HepG2 (cell line): ENCODE results near the gene AWAT2. TPM values are rescaled to one million over a fixed set of nuclear protein-coding genes. Genes with fewer than 3 reads are reported as not detected.

ENCODE experiments used
- ATAC-seq: fragments of 200-7000 bp; cut with Tn5 transposase; 3 replicates; pipeline ENCODE4 v1.9.1; 2020; ENCODE audit warnings: mild to moderate bottlenecking, moderate library complexity
- BruUV-seq: library from RNA; stranded (reverse); fragments of 400-500 nt; replicated peaks from 2 replicates; lab custom pipeline; 2021; lab: Mats Ljungman, UMichigan
- CTCF ChIA-PET: fragments of 300-600 bp; formaldehyde crosslinking; extraction: SDS; loops from one replicate; lab custom pipeline; 2021; ENCODE audit warnings: low total read pairs, inconsistent platforms, low intra/inter-chr PET ratio; lab: Yijun Ruan, JAX
- POLR2A ChIA-PET: fragments of 350-600 bp; sonication (Branson Sonifier 250); formaldehyde crosslinking; loops from one replicate; lab custom pipeline; 2020; ENCODE audit warnings: antibody characterized with exemption, inconsistent platforms; lab: Yijun Ruan, JAX
- DNase-seq: peaks from one replicate; pipeline ENCODE4 v3.0.0-alpha.2; 2015; ENCODE audit warnings: low spot score
- FAIRE-seq: peaks from 3 replicates; lab custom pipeline; 2011; peaks lifted over from hg19 to GRCh38; lab: Jason Lieb, UNC
- H2AFZ ChIP-seq: one replicate; pipeline ENCODE4 v1.6.1; 2011; ENCODE audit warnings: low read length, inconsistent platforms
- H3K27ac ChIP-seq: fragments of 300-600 bp; 3 replicates; pipeline ENCODE4 v1.8.0; 2011; ENCODE audit warnings: mixed run types, mild to moderate bottlenecking, mixed read lengths, low read length, inconsistent platforms; ENCODE audit not compliant: insufficient read depth; ENCODE audit errors: extremely low read length
- H3K27me3 ChIP-seq, 2 experiments: fragments of 200-600 bp in 1 of 2; 2 replicates in 1 of 2; 3 replicates in 1 of 2; pipeline versions ENCODE4 v1.6.0 to v1.8.0; 2011; ENCODE audit warnings: low read length in 2 of 2, mild to moderate bottlenecking in 2 of 2, moderate library complexity in 2 of 2, inconsistent platforms in 1 of 2; ENCODE audit not compliant: insufficient read depth in 2 of 2, control insufficient read depth in 1 of 2
- H3K36me3 ChIP-seq, 2 experiments: fragments of 200-600 bp in 1 of 2; replicated peaks in 1 of 2; 2 replicates in 1 of 2; 3 replicates in 1 of 2; pipeline versions ENCODE4 v1.5.1 to v1.8.0; 2011; ENCODE audit warnings: low read length in 2 of 2, inconsistent platforms in 1 of 2; ENCODE audit not compliant: insufficient read depth in 2 of 2, control insufficient read depth in 1 of 2
- H3K4me1 ChIP-seq: 2 replicates; pipeline ENCODE4 v1.5.1; 2012; ENCODE audit warnings: low read length, inconsistent platforms; ENCODE audit not compliant: insufficient read depth
- H3K4me2 ChIP-seq: 2 replicates; pipeline ENCODE4 v1.6.0; 2011; ENCODE audit warnings: low read depth, low read length, inconsistent platforms
- H3K4me3 ChIP-seq, 3 experiments: fragments of 200-600 bp in 1 of 3; sonication (generic), shearing (Covaris generic) in 1 of 3; replicated peaks in 1 of 3; 2 replicates each; pipeline ENCODE4 v1.5.1; 2011 to 2016; ENCODE audit warnings: low read length in 3 of 3, inconsistent platforms in 2 of 3, low read depth in 2 of 3, mild to moderate bottlenecking in 2 of 3, control low read depth in 1 of 3, mixed read lengths in 1 of 3; ENCODE audit not compliant: insufficient read depth in 1 of 3
- H3K79me2 ChIP-seq: one replicate; pipeline ENCODE4 v1.6.1; 2011; ENCODE audit warnings: low read length, inconsistent platforms; ENCODE audit not compliant: insufficient read depth
- H3K9ac ChIP-seq: 2 replicates; pipeline ENCODE4 v1.6.0; 2011; ENCODE audit warnings: mild to moderate bottlenecking, low read depth, low read length, inconsistent platforms; ENCODE audit not compliant: insufficient read depth
- H3K9me3 ChIP-seq: 2 replicates; pipeline ENCODE4 v1.5.1; 2012; ENCODE audit warnings: mild to moderate bottlenecking, low read length
- H4K20me1 ChIP-seq: 2 replicates; pipeline ENCODE4 v1.6.0; 2011; ENCODE audit warnings: inconsistent platforms, mild to moderate bottlenecking, low read length, moderate library complexity; ENCODE audit not compliant: insufficient read depth
- ARID5B ChIP-seq: IDR thresholded peaks from 2 replicates; pipeline ENCODE4 v1.4.0; 2020; ENCODE audit warnings: mild to moderate bottlenecking, missing genetic modification reagents
- ELF3 ChIP-seq: IDR thresholded peaks from 2 replicates; pipeline ENCODE4 v1.6.1; 2016; ENCODE audit warnings: missing genetic modification reagents, missing compliant biosample characterization
- ETV5 ChIP-seq: IDR thresholded peaks from 2 replicates; pipeline ENCODE4 v1.6.1; 2018; ENCODE audit warnings: missing biosample characterization, missing genetic modification reagents, inconsistent platforms, borderline replicate concordance
- GABPA ChIP-seq, 2 experiments: IDR thresholded peaks; 2 replicates each; pipeline ENCODE4 v1.6.1; 2011 to 2016; ENCODE audit warnings: low read depth in 2 of 2, low read length in 1 of 2, missing biosample characterization in 1 of 2, missing genetic modification characterization in 1 of 2
- GATAD2A ChIP-seq: IDR thresholded peaks from 2 replicates; pipeline ENCODE4 v1.6.1; 2016
- GTF2F1 ChIP-seq: fragments of 150-350 bp; IDR thresholded peaks from 2 replicates; pipeline ENCODE4 v1.6.1; 2014; ENCODE audit warnings: low read length
- LCORL ChIP-seq, 2 experiments: fragments of 450-650 bp in 1 of 2; sonication (generic) in 1 of 2; formaldehyde crosslinking in 1 of 2; IDR thresholded peaks; 2 replicates each; pipeline versions ENCODE4 v1.5.0 to v1.6.1; 2017 to 2020; ENCODE audit warnings: antibody characterized with exemption in 1 of 2, missing genetic modification reagents in 1 of 2
- POGZ ChIP-seq: sonication (generic); formaldehyde crosslinking; IDR thresholded peaks from 2 replicates; pipeline ENCODE4 v1.4.0; 2020; ENCODE audit warnings: mild to moderate bottlenecking, missing genetic modification reagents
- ZNF709 ChIP-seq: sonication (generic); formaldehyde crosslinking; IDR thresholded peaks from 2 replicates; pipeline ENCODE4 v1.5.0; 2020; ENCODE audit warnings: mild to moderate bottlenecking, missing genetic modification reagents
- WGBS: methylation state at CpG from one replicate; pipeline ENCODE4 v1.1.6; 2017; ENCODE audit warnings: low lambda C conversion rate; 5-methylcytosine and 5-hydroxymethylcytosine counted together
- in situ Hi-C: cut with HindIII; loops from 2 replicates; pipeline ENCODE4 v1.10.0; 2017; ENCODE audit warnings: low pct_unique_long_range_greater_than_20kb; ENCODE audit not compliant: extremely low pct_ligation_motif_present
- intact Hi-C: fragments of 100-400 bp; cut with micrococcal nuclease; formaldehyde crosslinking; loops from one replicate; pipeline ENCODE4 v1.10.0; 2022; ENCODE audit not compliant: unreplicated experiment
- polyA plus RNA-seq, 8 experiments: library from polyadenylated mRNA; depleted of rRNA in 3 of 8; stranded (reverse) in 7 of 8; unstranded in 1 of 8; fragments of >200 nt; fragmentation: Illumina TruSeq in 4 of 8; extraction: Trizol in 4 of 8; gene quantifications; 2 replicates each; pipeline versions ENCODE4 v1.2.1 to v1.2.3, GENCODE V29; 2011 to 2016; ENCODE audit warnings: low read depth in 4 of 8, missing spikeins in 1 of 8, mixed read lengths in 1 of 8; ENCODE audit not compliant: insufficient read depth in 1 of 8
- total RNA-seq, 5 experiments: library from RNA; depleted of rRNA; stranded (reverse); fragments of >200 nt; fragmentation: Illumina TruSeq; extraction: Trizol; gene quantifications; 2 replicates each; pipeline ENCODE4 v1.2.3, GENCODE V29; 2016; ENCODE audit warnings: low read depth in 1 of 5
- TF ChIP-seq, protein P1 (sequence below): sonication (generic); formaldehyde crosslinking; IDR thresholded peaks from 2 replicates; pipeline ENCODE4 v1.5.1; 2020; ENCODE audit warnings: mild to moderate bottlenecking, missing genetic modification reagents, borderline replicate concordance
- TF ChIP-seq, protein P2 (sequence below): sonication (generic); formaldehyde crosslinking; IDR thresholded peaks from 2 replicates; pipeline ENCODE4 v1.9.0; 2021; ENCODE audit warnings: missing genetic modification reagents, borderline replicate concordance
- TF ChIP-seq, protein P3 (sequence below): sonication (generic); formaldehyde crosslinking; IDR thresholded peaks from 2 replicates; pipeline ENCODE4 v1.8.0; 2022; ENCODE audit warnings: missing genetic modification reagents, mild to moderate bottlenecking, inconsistent platforms, borderline replicate concordance

Gene AWAT2
- total and polyA plus RNA-seq, 2 of the 13 experiments (the other 11 are each of a cell fraction or from before 2014, with no cell fraction given), result not detected

- H3K4me3 ChIP-seq, result no peak overlapping the region
- CTCF ChIA-PET, result no interaction called here
- no CpG with 5 or more reads among the region's 2 CpGs for WGBS
- no peaks in the 10 kb centered on the region for H3K79me2 ChIP-seq
- DNase-seq (peak; percentile 48), ATAC-seq (peak; percentile 76), FAIRE-seq (peak; percentile 47)
- no peaks in the 10 kb centered on the region for H3K9me3 ChIP-seq
- H3K36me3 ChIP-seq, result no peaks in the 10 kb centered on the region
- no peak overlapping the region for H3K27ac ChIP-seq
- BruUV-seq, result no TSS peak
- intact Hi-C loops (no loop called here), in situ Hi-C loops (loop anchor here (10.0 kb wide), 1 partner anchor 56 kb away; no protein-coding TSS in a partner anchor)
- H2AFZ ChIP-seq, result no peak overlapping the region
- H3K9ac ChIP-seq, result no peak overlapping the region
- POLR2A ChIA-PET, result no interaction called here
- H3K4me1 ChIP-seq, result peaks cover 17% of the 10 kb centered on the region
- H3K27me3 ChIP-seq, result no peaks in the 10 kb centered on the region
- H4K20me1 ChIP-seq, result no peaks in the 10 kb centered on the region
- peak overlapping the region; percentile 27; the same call in 1 of the 2 replicates for H3K4me2 ChIP-seq
- TF ChIP-seq ARID5B (CRISPR knock-in tag), result peak; percentile 66
- no peak for TF ChIP-seq GTF2F1
- TF ChIP-seq, protein P1, sequence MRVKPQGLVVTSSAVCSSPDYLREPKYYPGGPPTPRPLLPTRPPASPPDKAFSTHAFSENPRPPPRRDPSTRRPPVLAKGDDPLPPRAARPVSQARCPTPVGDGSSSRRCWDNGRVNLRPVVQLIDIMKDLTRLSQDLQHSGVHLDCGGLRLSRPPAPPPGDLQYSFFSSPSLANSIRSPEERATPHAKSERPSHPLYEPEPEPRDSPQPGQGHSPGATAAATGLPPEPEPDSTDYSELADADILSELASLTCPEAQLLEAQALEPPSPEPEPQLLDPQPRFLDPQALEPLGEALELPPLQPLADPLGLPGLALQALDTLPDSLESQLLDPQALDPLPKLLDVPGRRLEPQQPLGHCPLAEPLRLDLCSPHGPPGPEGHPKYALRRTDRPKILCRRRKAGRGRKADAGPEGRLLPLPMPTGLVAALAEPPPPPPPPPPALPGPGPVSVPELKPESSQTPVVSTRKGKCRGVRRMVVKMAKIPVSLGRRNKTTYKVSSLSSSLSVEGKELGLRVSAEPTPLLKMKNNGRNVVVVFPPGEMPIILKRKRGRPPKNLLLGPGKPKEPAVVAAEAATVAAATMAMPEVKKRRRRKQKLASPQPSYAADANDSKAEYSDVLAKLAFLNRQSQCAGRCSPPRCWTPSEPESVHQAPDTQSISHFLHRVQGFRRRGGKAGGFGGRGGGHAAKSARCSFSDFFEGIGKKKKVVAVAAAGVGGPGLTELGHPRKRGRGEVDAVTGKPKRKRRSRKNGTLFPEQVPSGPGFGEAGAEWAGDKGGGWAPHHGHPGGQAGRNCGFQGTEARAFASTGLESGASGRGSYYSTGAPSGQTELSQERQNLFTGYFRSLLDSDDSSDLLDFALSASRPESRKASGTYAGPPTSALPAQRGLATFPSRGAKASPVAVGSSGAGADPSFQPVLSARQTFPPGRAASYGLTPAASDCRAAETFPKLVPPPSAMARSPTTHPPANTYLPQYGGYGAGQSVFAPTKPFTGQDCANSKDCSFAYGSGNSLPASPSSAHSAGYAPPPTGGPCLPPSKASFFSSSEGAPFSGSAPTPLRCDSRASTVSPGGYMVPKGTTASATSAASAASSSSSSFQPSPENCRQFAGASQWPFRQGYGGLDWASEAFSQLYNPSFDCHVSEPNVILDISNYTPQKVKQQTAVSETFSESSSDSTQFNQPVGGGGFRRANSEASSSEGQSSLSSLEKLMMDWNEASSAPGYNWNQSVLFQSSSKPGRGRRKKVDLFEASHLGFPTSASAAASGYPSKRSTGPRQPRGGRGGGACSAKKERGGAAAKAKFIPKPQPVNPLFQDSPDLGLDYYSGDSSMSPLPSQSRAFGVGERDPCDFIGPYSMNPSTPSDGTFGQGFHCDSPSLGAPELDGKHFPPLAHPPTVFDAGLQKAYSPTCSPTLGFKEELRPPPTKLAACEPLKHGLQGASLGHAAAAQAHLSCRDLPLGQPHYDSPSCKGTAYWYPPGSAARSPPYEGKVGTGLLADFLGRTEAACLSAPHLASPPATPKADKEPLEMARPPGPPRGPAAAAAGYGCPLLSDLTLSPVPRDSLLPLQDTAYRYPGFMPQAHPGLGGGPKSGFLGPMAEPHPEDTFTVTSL, result peak; percentile 83; the same call in 1 of the 2 replicates
- TF ChIP-seq GABPA (IDR thresholded peaks at IDR 0.05; ENCODE audit: low read depth, low read length), result no peak
- peak; percentile 55; the same call in 1 of the 2 replicates for TF ChIP-seq GABPA (CRISPR knock-in tag; IDR thresholded peaks at IDR 0.05; ENCODE audit: low read depth)
- no peak for TF ChIP-seq ZNF709 (CRISPR knock-in tag)
- TF ChIP-seq LCORL (IDR thresholded peaks at IDR 0.05), result no peak
- TF ChIP-seq LCORL (CRISPR knock-in tag; IDR thresholded peaks at IDR 0.05), result peak; percentile 34; the same call in 1 of the 2 replicates
- TF ChIP-seq, protein P2, sequence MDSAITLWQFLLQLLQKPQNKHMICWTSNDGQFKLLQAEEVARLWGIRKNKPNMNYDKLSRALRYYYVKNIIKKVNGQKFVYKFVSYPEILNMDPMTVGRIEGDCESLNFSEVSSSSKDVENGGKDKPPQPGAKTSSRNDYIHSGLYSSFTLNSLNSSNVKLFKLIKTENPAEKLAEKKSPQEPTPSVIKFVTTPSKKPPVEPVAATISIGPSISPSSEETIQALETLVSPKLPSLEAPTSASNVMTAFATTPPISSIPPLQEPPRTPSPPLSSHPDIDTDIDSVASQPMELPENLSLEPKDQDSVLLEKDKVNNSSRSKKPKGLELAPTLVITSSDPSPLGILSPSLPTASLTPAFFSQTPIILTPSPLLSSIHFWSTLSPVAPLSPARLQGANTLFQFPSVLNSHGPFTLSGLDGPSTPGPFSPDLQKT, result no peak
- TF ChIP-seq GATAD2A (CRISPR knock-in tag), result peak; percentile 39; the same call in 1 of the 2 replicates
- TF ChIP-seq, protein P3, sequence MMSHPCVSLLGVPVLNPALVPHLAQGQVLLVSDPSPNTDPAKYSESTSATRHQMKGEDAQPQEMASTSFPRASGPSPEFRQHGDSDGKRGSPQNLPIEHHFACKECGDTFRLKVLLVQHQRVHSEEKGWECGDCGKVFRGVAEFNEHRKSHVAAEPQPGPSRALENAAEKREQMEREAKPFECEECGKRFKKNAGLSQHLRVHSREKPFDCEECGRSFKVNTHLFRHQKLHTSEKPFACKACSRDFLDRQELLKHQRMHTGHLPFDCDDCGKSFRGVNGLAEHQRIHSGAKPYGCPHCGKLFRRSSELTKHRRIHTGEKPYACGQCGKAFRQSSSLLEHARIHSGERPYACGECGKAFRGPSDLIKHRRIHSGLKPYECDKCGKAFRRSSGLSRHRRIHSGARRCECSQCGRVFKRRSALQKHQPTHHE (CRISPR knock-in tag), result no peak
- peak; percentile 57 for TF ChIP-seq ELF3
- 0 out of 2 replicates have a peak, but pooled peaks have one; percentile 25 for TF ChIP-seq POGZ
- peak; percentile 61; the same call in 1 of the 2 replicates for TF ChIP-seq ETV5 (CRISPR knock-in tag)
Measured at GRCh38 chrX:70038515-70038914, 11.2 kb downstream of the AWAT2 start.
